PC-3 (cell line): Measurements from ENCODE around the gene SLC25A21. TPM values are rescaled to one million over a fixed set of nuclear protein-coding genes. Genes with fewer than 3 reads are reported as not detected.

Experiments
- ATAC-seq: fragments of 200-7000 bp; cut with Tn5 transposase; 2 replicates; pipeline ENCODE4 v1.9.1; 2020; ENCODE audit warnings: mild to moderate bottlenecking, moderate library complexity
- BruUV-seq: library from RNA; stranded (reverse); fragments of 400-500 nt; replicated peaks from 2 replicates; lab custom pipeline; 2021; lab: Mats Ljungman, UMichigan
- CTCF ChIA-PET: fragments of 300-600 bp; sonication (Branson Sonifier 250); formaldehyde crosslinking; loops from one replicate; lab custom pipeline; 2022; ENCODE audit warnings: antibody characterized with exemption; lab: Charles Lee
- POLR2A ChIA-PET: fragments of 300-600 bp; sonication (Branson Sonifier 250); formaldehyde crosslinking; loops from one replicate; lab custom pipeline; 2022; ENCODE audit warnings: antibody characterized with exemption; ENCODE audit not compliant: unreplicated experiment; lab: Charles Lee
- DNase-seq: peaks from one replicate; pipeline ENCODE4 v3.0.0-alpha.2; 2015
- H2AFZ ChIP-seq: fragments of 300-600 bp; sonication (generic); 2 replicates; pipeline ENCODE4 v1.6.0; 2016; ENCODE audit warnings: antibody characterized with exemption, low read length
- H3F3A ChIP-seq: fragments of 300-600 bp; sonication (generic); one replicate; pipeline ENCODE4 v1.6.0; 2017; ENCODE audit warnings: antibody characterized with exemption, low read length, control low read depth, mild to moderate bottlenecking; ENCODE audit not compliant: unreplicated experiment
- H3K27ac ChIP-seq: fragments of 300-600 bp; sonication (generic); 2 replicates; pipeline ENCODE4 v1.5.1; 2016; ENCODE audit warnings: mild to moderate bottlenecking, low read length
- H3K27me3 ChIP-seq: fragments of 300-600 bp; sonication (generic); 2 replicates; pipeline ENCODE4 v1.6.1; 2016; ENCODE audit warnings: low read length, mixed read lengths
- H3K36me3 ChIP-seq: fragments of 300-600 bp; sonication (generic); 2 replicates; pipeline ENCODE4 v1.6.1; 2016; ENCODE audit warnings: low read depth, mixed run types, low read length, mixed read lengths
- H3K4me1 ChIP-seq: fragments of 300-600 bp; sonication (generic); 2 replicates; pipeline ENCODE4 v1.5.1; 2016; ENCODE audit warnings: low read length; ENCODE audit not compliant: insufficient read depth
- H3K4me2 ChIP-seq: fragments of 300-600 bp; sonication (generic); 2 replicates; pipeline ENCODE4 v1.6.0; 2016; ENCODE audit warnings: low read length
- H3K4me3 ChIP-seq: fragments of 300-600 bp; sonication (generic); 2 replicates; pipeline ENCODE4 v1.5.1; 2016; ENCODE audit warnings: mild to moderate bottlenecking, low read length, mixed read lengths
- H3K79me2 ChIP-seq: fragments of 300-600 bp; sonication (generic); 2 replicates; pipeline ENCODE4 v1.6.1; 2017; ENCODE audit warnings: low read length, mixed read lengths
- H3K9ac ChIP-seq: fragments of 300-600 bp; sonication (generic); 2 replicates; pipeline ENCODE4 v1.6.0; 2016; ENCODE audit warnings: mild to moderate bottlenecking, low read length
- H3K9me2 ChIP-seq: fragments of 300-600 bp; sonication (generic); replicated peaks from 2 replicates; pipeline ENCODE4 v1.6.1; 2016; ENCODE audit warnings: mixed run types, low read length, mixed read lengths
- H3K9me3 ChIP-seq: fragments of 300-600 bp; sonication (generic); 2 replicates; pipeline ENCODE4 v1.6.1; 2016; ENCODE audit warnings: low read length, mixed read lengths
- H4K20me1 ChIP-seq: fragments of 300-600 bp; sonication (generic); 2 replicates; pipeline ENCODE4 v1.6.1; 2016; ENCODE audit warnings: low read length, mixed read lengths
- EZH2 ChIP-seq: fragments of 300-600 bp; sonication (generic); IDR thresholded peaks from one replicate; pipeline ENCODE4 v1.6.1; 2017; ENCODE audit warnings: antibody characterized with exemption, mild to moderate bottlenecking, low read length; ENCODE audit not compliant: unreplicated experiment
- EZH2phosphoT487 ChIP-seq: fragments of 300-600 bp; sonication (generic); IDR thresholded peaks from 2 replicates; pipeline ENCODE4 v1.6.1; 2018; ENCODE audit warnings: mild to moderate bottlenecking, antibody characterized with exemption, low read length, borderline replicate concordance
- intact Hi-C: fragments of 100-400 bp; cut with micrococcal nuclease; formaldehyde crosslinking; loops from 2 replicates; pipeline ENCODE4 v1.9.0; 2023
- total RNA-seq: library from RNA; depleted of rRNA; stranded (reverse); fragments of >200 nt; gene quantifications from 2 replicates; pipeline ENCODE4 v1.2.3, GENCODE V29; 2014
- TF ChIP-seq, protein P1 (sequence below): fragments of 300-600 bp; sonication (generic); conservative IDR thresholded peaks from 2 replicates; pipeline ENCODE4 v1.5.1; 2017; ENCODE audit warnings: antibody characterized with exemption, low read depth, mild to moderate bottlenecking, low read length

Gene SLC25A21
- total RNA-seq, 1 experiment from 2014 or later = 0.87 TPM

DNA sequence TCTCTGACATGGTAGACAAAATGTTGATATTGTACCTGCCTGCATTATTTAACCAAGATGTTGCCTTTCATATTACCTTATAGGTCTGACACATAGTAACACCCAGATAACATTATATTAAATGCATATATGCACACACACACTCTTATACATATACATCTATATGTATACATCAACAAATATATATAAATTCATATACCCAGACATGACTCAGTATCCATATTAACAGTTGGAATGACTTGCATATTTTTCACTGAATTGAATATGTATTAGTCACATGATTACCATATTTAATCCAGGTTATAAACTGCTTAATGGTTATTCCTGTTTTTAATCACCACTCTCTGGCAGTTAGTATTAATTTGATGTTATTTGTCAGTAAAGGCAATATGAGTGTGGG lies 425.5 kb downstream of the SLC25A21 start:
- Histone ChIP-seq H3K36me3 (no peaks in the 10 kb centered on the region), H3F3A (no peaks in the 10 kb centered on the region), H3K27ac (no peak overlapping the region), H3K9ac (no peak overlapping the region), H3K9me3 (no peaks in the 10 kb centered on the region), H3K4me1 (peaks cover 13% of the 10 kb centered on the region), H4K20me1 (no peaks in the 10 kb centered on the region), H3K4me3 (no peak overlapping the region), H3K27me3 (no peaks in the 10 kb centered on the region), H2AFZ (no peak overlapping the region), H3K4me2 (no peak overlapping the region), H3K9me2 (no peaks in the 10 kb centered on the region), H3K79me2 (no peaks in the 10 kb centered on the region)
- no TSS peak for BruUV-seq
- intact Hi-C loops = loop anchor here (2.0 to 5.0 kb wide), 5 partner anchors 45 to 370 kb away; no protein-coding TSS in a partner anchor
- CTCF ChIA-PET = interaction anchor here (0.6 to 1.5 kb wide), 2 partner anchors 14 to 195 kb away, joined by 3 to 5 read pairs; no protein-coding TSS in a partner anchor
- ATAC-seq (no peak), DNase-seq (no peak)
- POLR2A ChIA-PET = no interaction called here
- TF ChIP-seq EZH2 = no peak
- TF ChIP-seq, protein P1, sequence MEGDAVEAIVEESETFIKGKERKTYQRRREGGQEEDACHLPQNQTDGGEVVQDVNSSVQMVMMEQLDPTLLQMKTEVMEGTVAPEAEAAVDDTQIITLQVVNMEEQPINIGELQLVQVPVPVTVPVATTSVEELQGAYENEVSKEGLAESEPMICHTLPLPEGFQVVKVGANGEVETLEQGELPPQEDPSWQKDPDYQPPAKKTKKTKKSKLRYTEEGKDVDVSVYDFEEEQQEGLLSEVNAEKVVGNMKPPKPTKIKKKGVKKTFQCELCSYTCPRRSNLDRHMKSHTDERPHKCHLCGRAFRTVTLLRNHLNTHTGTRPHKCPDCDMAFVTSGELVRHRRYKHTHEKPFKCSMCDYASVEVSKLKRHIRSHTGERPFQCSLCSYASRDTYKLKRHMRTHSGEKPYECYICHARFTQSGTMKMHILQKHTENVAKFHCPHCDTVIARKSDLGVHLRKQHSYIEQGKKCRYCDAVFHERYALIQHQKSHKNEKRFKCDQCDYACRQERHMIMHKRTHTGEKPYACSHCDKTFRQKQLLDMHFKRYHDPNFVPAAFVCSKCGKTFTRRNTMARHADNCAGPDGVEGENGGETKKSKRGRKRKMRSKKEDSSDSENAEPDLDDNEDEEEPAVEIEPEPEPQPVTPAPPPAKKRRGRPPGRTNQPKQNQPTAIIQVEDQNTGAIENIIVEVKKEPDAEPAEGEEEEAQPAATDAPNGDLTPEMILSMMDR = no peak
- no peak for TF ChIP-seq EZH2phosphoT487

DNA sequence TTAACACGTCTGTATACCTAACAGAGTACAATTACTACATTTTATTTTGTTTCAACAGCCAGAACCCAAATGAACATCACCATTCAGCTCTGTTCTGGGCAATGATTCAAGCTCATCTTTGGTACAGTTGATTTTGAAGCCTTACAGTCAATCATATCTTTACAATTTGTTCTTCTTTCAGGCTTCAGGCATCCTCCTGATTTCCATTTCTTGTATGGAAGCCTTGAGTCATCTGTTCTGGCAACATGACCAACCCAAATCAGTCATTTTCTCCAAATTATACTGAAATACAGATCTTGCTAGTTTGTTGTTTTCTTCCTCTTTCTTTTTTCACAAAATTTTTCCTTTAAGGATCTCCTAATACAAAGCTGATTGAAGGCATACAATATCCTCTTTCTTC lies 430.5 kb downstream of the SLC25A21 start:
- TF ChIP-seq, protein P1 = no peak
- no peak for TF ChIP-seq EZH2
- TF ChIP-seq EZH2phosphoT487 = no peak
- ChIA-PET POLR2A (no interaction called here), CTCF (no interaction called here)
- intact Hi-C loops = no loop called here
- Histone ChIP-seq H3K27me3 (no peaks in the 10 kb centered on the region), H3K4me1 (no peaks in the 10 kb centered on the region), H3K9ac (no peak overlapping the region), H3K4me2 (no peak overlapping the region), H3K79me2 (no peaks in the 10 kb centered on the region), H3K36me3 (no peaks in the 10 kb centered on the region), H4K20me1 (no peaks in the 10 kb centered on the region), H3K27ac (no peak overlapping the region), H3F3A (no peaks in the 10 kb centered on the region), H3K4me3 (no peak overlapping the region), H2AFZ (no peak overlapping the region), H3K9me2 (no peaks in the 10 kb centered on the region), H3K9me3 (no peaks in the 10 kb centered on the region)
- ATAC-seq (no peak), DNase-seq (no peak)
- BruUV-seq = no TSS peak

DNA sequence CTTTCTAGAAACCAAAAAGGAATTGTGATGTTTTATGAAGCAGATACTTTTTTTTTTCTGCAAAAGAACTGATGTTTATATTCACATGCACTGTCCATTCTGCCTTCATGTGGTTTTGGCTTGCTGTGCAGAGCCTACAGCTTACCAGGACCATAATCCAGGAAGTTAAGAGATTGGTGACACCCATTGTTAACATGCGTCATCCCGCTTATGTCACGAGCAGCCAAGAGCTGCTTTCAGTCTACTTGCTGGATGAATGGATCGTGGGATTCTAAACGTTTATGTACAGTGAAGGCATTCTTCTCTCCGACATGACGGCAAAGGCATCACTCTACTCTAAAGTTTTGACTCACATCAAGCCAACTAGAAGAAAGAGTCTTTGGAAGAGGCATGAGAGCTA lies 434.1 kb downstream of the SLC25A21 start:
- Histone ChIP-seq H2AFZ (no peak overlapping the region), H3K4me1 (no peaks in the 10 kb centered on the region), H3K36me3 (no peaks in the 10 kb centered on the region), H3K79me2 (no peaks in the 10 kb centered on the region), H3K4me3 (no peak overlapping the region), H3K27ac (no peak overlapping the region), H3F3A (no peaks in the 10 kb centered on the region), H3K9me2 (no peaks in the 10 kb centered on the region), H3K4me2 (no peak overlapping the region), H4K20me1 (no peaks in the 10 kb centered on the region), H3K9me3 (no peaks in the 10 kb centered on the region), H3K9ac (no peak overlapping the region), H3K27me3 (no peaks in the 10 kb centered on the region)
- BruUV-seq = no TSS peak
- intact Hi-C loops = no loop called here
- POLR2A ChIA-PET = no interaction called here
- no peak for DNase-seq
- TF ChIP-seq EZH2 (no peak), EZH2phosphoT487 (no peak)
- TF ChIP-seq, protein P1 = no peak
- ATAC-seq = no peak
- CTCF ChIA-PET = no interaction called here
